SU-DHL-6 (cell line): ENCODE measurements around the gene COL23A1.

ENCODE experiments used
- H2AFZ ChIP-seq: fragments of 200-600 bp; sonication (generic); 2 replicates; pipeline ENCODE4 v1.6.1; 2014; ENCODE audit warnings: low read depth, mild to moderate bottlenecking, moderate library complexity, mixed read lengths, antibody characterized with exemption, low read length; ENCODE audit not compliant: severe bottlenecking
- H3F3A ChIP-seq: fragments of 200-600 bp; shearing (Covaris generic); 2 replicates; pipeline ENCODE4 v1.6.0; 2016; ENCODE audit warnings: antibody characterized with exemption, mild to moderate bottlenecking; ENCODE audit not compliant: insufficient read depth
- H3K27ac ChIP-seq: fragments of 200-600 bp; sonication (generic); 2 replicates; pipeline ENCODE4 v1.5.1; 2016; ENCODE audit warnings: low read depth, mild to moderate bottlenecking, low read length, moderate library complexity, mixed read lengths
- H3K27me3 ChIP-seq: fragments of 200-600 bp; sonication (generic), shearing (Covaris generic); 2 replicates; pipeline ENCODE4 v1.6.0; 2014; ENCODE audit warnings: mild to moderate bottlenecking, low read length
- H3K36me3 ChIP-seq: fragments of 200-600 bp; sonication (generic); 2 replicates; pipeline ENCODE4 v1.6.1; 2014; ENCODE audit warnings: mild to moderate bottlenecking, low read length, mixed read lengths
- H3K4me2 ChIP-seq: fragments of 300-600, 200-600 bp; shearing (Covaris generic), sonication (generic); 2 replicates; pipeline ENCODE4 v1.6.0; 2014; ENCODE audit warnings: low read length, low read depth, mild to moderate bottlenecking; ENCODE audit not compliant: poor library complexity, severe bottlenecking
- H3K4me3 ChIP-seq: fragments of 200-600 bp; sonication (generic); 2 replicates; pipeline ENCODE4 v1.5.1; 2014; ENCODE audit warnings: antibody characterized with exemption, low read length, mild to moderate bottlenecking, mixed read lengths; ENCODE audit not compliant: insufficient read depth, poor library complexity, severe bottlenecking
- H3K79me2 ChIP-seq: fragments of 200-600 bp; sonication (generic); 2 replicates; pipeline ENCODE4 v1.6.1; 2014; ENCODE audit warnings: mild to moderate bottlenecking, low read length, moderate library complexity; ENCODE audit not compliant: insufficient read depth
- H3K9ac ChIP-seq: fragments of 200-600 bp; sonication (generic); 2 replicates; pipeline ENCODE4 v1.7.0; 2014; ENCODE audit warnings: mild to moderate bottlenecking, low read length
- H3K9me2 ChIP-seq: fragments of 200-600 bp; sonication (generic); replicated peaks from 2 replicates; pipeline ENCODE4 v1.6.1; 2014; ENCODE audit warnings: low read length; ENCODE audit not compliant: insufficient read depth
- H3K9me3 ChIP-seq: fragments of 200-600 bp; sonication (generic); 2 replicates; pipeline ENCODE4 v1.6.1; 2014; ENCODE audit warnings: low read length, mixed read lengths; ENCODE audit not compliant: insufficient read depth
- H4K20me1 ChIP-seq: fragments of 200-600 bp; sonication (generic); 2 replicates; pipeline ENCODE4 v1.6.1; 2014; ENCODE audit warnings: low read depth, mild to moderate bottlenecking, antibody characterized with exemption, low read length, moderate library complexity, mixed read lengths
- EZH2phosphoT487 ChIP-seq: fragments of 200-600 bp; sonication (generic), shearing (Covaris generic); conservative IDR thresholded peaks from 2 replicates; pipeline ENCODE4 v1.6.1; 2018; ENCODE audit warnings: mild to moderate bottlenecking, antibody characterized with exemption, low read length, moderate library complexity, mixed read lengths
- TF ChIP-seq, protein P1 (sequence below): fragments of 200-600 bp; sonication (generic); IDR thresholded peaks from one replicate; pipeline ENCODE4 v1.5.1; 2017; ENCODE audit warnings: antibody characterized with exemption, mild to moderate bottlenecking, low read length, moderate library complexity; ENCODE audit not compliant: insufficient read depth, poor library complexity, severe bottlenecking

The COL23A1 gene

DNA sequence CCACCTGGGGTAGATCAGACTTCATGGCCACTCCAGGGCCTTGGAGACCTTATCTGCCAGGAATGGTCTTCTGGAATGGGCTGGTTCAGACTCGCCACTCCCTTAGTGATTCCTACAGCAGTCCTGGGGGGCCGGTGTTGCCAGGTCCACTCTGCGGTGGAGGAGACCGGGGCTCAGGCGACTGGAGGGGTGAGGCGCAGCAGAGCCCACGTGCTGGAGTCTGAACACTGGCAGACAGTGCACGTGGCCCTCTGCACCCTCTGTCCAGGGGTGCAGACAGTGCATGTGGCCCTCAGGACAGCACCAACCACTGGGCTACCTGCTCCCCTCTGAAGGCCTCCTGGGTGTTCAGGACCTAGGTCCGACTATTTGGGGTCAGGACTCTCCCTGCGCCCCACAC is 262.7 kb downstream of the COL23A1 start:
- Histone ChIP-seq H3K4me2 (no peak overlapping the region), H3F3A (peaks cover 20% of the 10 kb centered on the region), H3K9ac (no peak overlapping the region), H3K27ac (no peak overlapping the region), H3K4me3 (no peak overlapping the region), H3K9me3 (no peaks in the 10 kb centered on the region), H4K20me1 (no peaks in the 10 kb centered on the region), H3K36me3 (no peaks in the 10 kb centered on the region), H2AFZ (no peak overlapping the region), H3K27me3 (no peaks in the 10 kb centered on the region), H3K79me2 (no peaks in the 10 kb centered on the region; the same call in 1 of the 2 replicates), H3K9me2 (no peaks in the 10 kb centered on the region)
- no peak for TF ChIP-seq EZH2phosphoT487
- TF ChIP-seq, protein P1, sequence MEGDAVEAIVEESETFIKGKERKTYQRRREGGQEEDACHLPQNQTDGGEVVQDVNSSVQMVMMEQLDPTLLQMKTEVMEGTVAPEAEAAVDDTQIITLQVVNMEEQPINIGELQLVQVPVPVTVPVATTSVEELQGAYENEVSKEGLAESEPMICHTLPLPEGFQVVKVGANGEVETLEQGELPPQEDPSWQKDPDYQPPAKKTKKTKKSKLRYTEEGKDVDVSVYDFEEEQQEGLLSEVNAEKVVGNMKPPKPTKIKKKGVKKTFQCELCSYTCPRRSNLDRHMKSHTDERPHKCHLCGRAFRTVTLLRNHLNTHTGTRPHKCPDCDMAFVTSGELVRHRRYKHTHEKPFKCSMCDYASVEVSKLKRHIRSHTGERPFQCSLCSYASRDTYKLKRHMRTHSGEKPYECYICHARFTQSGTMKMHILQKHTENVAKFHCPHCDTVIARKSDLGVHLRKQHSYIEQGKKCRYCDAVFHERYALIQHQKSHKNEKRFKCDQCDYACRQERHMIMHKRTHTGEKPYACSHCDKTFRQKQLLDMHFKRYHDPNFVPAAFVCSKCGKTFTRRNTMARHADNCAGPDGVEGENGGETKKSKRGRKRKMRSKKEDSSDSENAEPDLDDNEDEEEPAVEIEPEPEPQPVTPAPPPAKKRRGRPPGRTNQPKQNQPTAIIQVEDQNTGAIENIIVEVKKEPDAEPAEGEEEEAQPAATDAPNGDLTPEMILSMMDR: no peak

DNA sequence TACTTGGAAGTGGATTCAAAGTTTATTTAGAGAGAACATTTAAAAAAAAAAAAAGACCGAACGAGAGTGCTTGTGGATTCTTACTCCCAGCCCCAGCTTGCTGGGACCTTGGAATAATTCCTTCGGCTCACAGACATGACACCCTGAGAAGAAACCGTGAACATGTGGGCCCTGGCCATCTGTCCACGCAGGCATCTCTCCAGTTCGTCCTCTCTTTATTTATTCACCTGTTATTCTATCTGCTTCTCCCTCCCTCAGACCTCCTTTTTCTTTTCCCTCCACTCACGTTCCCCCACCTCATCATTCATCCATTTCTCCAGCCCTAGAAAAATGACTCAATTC is 263.8 kb downstream of the COL23A1 start:
- TF ChIP-seq, protein P1: no peak
- TF ChIP-seq EZH2phosphoT487: no peak
- Histone ChIP-seq H3K9me3 (no peaks in the 10 kb centered on the region), H3K9ac (no peak overlapping the region), H3K36me3 (no peaks in the 10 kb centered on the region), H3K27me3 (no peaks in the 10 kb centered on the region), H2AFZ (no peak overlapping the region), H3K4me3 (no peak overlapping the region), H3F3A (peaks cover 20% of the 10 kb centered on the region), H3K27ac (no peak overlapping the region), H3K9me2 (no peaks in the 10 kb centered on the region), H3K79me2 (no peaks in the 10 kb centered on the region; the same call in 1 of the 2 replicates), H4K20me1 (no peaks in the 10 kb centered on the region), H3K4me2 (no peak overlapping the region)

DNA sequence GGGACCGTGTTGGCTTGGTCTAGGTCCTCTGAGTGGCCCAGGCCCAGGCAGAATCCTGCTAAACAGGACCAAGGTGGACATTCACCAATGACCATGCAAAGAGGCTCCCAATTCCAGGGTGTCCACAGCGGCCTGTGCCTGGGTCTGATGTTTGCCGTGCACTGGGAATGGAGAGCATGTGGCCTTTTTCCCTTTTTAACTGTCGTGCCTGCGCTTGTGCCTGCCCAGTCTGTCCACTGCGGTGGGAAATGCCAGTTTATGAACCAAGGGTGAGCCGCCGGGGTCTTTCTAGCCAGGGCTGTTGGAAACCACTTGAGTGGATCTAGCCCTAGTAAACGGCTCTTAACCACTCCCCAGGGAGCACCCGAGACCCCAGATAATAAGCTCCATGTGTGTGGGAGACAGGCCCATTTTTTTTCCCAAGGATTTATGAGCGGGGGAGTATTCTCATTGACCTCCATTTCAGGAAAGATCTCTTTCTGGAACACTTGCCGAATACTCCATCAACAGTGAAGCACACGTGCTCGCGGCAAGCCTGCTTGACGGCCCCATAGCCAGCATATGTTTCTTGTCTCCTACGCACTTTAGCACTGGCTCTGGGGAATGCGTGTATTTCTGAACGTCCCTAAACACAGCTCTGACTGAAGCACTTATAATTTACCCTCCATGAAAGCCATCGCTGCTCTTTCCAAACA is 264.4 kb downstream of the COL23A1 start:
- Histone ChIP-seq H3K9ac (no peak overlapping the region), H3F3A (peaks cover 20% of the 10 kb centered on the region), H3K4me2 (no peak overlapping the region), H2AFZ (no peak overlapping the region), H3K79me2 (no peaks in the 10 kb centered on the region; the same call in 1 of the 2 replicates), H3K4me3 (no peak overlapping the region), H4K20me1 (no peaks in the 10 kb centered on the region), H3K9me2 (no peaks in the 10 kb centered on the region), H3K27me3 (no peaks in the 10 kb centered on the region), H3K36me3 (no peaks in the 10 kb centered on the region), H3K27ac (peak overlapping the region; percentile 94; the same call in 1 of the 2 replicates), H3K9me3 (no peaks in the 10 kb centered on the region)
- TF ChIP-seq, protein P1: no peak
- no peak for TF ChIP-seq EZH2phosphoT487
